HG03558 (cell line): Measurements from ENCODE around the gene PPP1R8.
"Not testable (repeated sequence)": the region's sequence is repeated elsewhere in the genome, so short reads cannot be mapped to it uniquely, and the experiment has no call there.

Experiments
- ATAC-seq: cut with Tn5 transposase; IDR thresholded peaks from one replicate; pipeline ENCODE4 v1.9.1; 2021; ENCODE audit warnings: moderate number of reproducible peaks; ENCODE audit not compliant: unreplicated experiment; ENCODE audit errors: extremely low read depth

PPP1R8 gene

GRCh38 chr1:27831568-27832410 is 1.2 kb downstream of the PPP1R8 start:
- ATAC-seq = no peak

- ATAC-seq = no peak
These were observed 2.2 kb downstream of the PPP1R8 start for GRCh38 chr1:27832762-27833161.

GRCh38 chr1:27833470-27833869 is 2.9 kb downstream of the PPP1R8 start:
- no peak for ATAC-seq

GRCh38 chr1:27835046-27835445 is 4.5 kb downstream of the PPP1R8 start:
- ATAC-seq = no peak

GRCh38 chr1:27835501-27835900 is 4.9 kb downstream of the PPP1R8 start:
- ATAC-seq = no peak

GRCh38 chr1:27849951-27850350 is 19.4 kb downstream of the PPP1R8 start:
- ATAC-seq = no peak

GRCh38 chr1:27855085-27855484 is 24.5 kb downstream of the PPP1R8 start:
- no peak for ATAC-seq

GRCh38 chr1:27856561-27857343 is 26.2 kb downstream of the PPP1R8 start:
- no peak for ATAC-seq

- not testable (repeated sequence) for ATAC-seq
These were observed 27.0 kb downstream of the PPP1R8 start for GRCh38 chr1:27857552-27857951.

GRCh38 chr1:27858072-27858948 is 27.7 kb downstream of the PPP1R8 start:
- ATAC-seq = no peak

GRCh38 chr1:27858949-27859576 is 28.5 kb downstream of the PPP1R8 start:
- ATAC-seq = no peak

GRCh38 chr1:27861436-27861835 is 30.9 kb downstream of the PPP1R8 start:
- no peak for ATAC-seq

GRCh38 chr1:27862004-27862403 is 31.4 kb downstream of the PPP1R8 start:
- ATAC-seq = no peak

GRCh38 chr1:27862671-27863537 is 32.3 kb downstream of the PPP1R8 start:
- ATAC-seq = no peak

GRCh38 chr1:27863538-27863915 is 32.9 kb downstream of the PPP1R8 start:
- ATAC-seq = no peak

GRCh38 chr1:27864264-27864895 is 33.8 kb downstream of the PPP1R8 start:
- no peak for ATAC-seq

GRCh38 chr1:27865821-27866220 is 35.2 kb downstream of the PPP1R8 start:
- no peak for ATAC-seq

- no peak for ATAC-seq
These were observed 38.0 kb downstream of the PPP1R8 start for GRCh38 chr1:27868556-27868931.
